ENCODE results near the gene LCE3A.

- no peak for TF ChIP-seq CTCF (optimal IDR thresholded peaks at IDR 0.05 in 1 of 3, IDR thresholded peaks at IDR 0.05 in 1 of 3, conservative IDR thresholded peaks at IDR 0.05 in 1 of 3; ENCODE audit: extremely low read depth in 1 of 3, insufficient read depth in 2 of 3, low read length in 3 of 3)
- TF ChIP-seq EZH2 (IDR thresholded peaks at IDR 0.05; ENCODE audit: low read length) = no peak
These were observed 40.2 kb upstream of the LCE3A start, which contains the start of gene LCE2D for GRCh38 chr1:152663098-152663497.

All from keratinocyte (primary cell).